ENCODE results near the gene KBTBD2. TPM values are rescaled to one million over a fixed set of nuclear protein-coding genes. Genes with fewer than 3 reads are reported as not detected.
A peak's percentile ranks its signal among the peaks of the same experiment; 100 is the strongest.

The KBTBD2 gene
- total and polyA plus RNA-seq, 2 of the 4 experiments (the other 2 are of a cell fraction): 13.2 to 32.3 TPM

DNA sequence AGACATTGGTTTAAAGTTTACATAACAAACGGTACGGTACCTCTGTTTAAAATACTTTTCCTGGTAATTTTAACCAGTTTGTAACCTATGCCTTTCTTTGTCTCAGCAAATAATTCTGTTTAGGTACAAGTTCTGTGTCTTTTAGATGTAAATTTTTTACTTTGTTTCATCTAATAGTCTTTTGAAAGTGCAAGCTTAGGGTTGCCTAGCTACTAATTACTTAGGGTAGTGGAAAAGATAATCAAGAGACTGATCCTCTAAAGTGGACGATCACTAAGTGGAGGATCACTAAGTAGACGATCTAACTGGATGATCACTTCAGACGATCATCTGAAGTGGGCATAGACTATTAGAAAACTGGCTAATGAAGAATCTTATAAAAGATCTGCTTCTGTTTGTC lies 49.6 kb upstream of the KBTBD2 start:
- dilution Hi-C loops (cut with HindIII; ENCODE audit: low sequenced_read_pairs, unreplicated experiment) (no loop called here), in situ Hi-C loops (cut with MboI; ENCODE audit: low sequenced_read_pairs) (no loop called here), intact Hi-C loops (cut with micrococcal nuclease) (loop anchor here (5.0 kb wide), 4 partner anchors 49 to 174 kb away; partner anchors contain the start of genes KBTBD2 and RP9)
- H3K4ac ChIP-seq (ENCODE audit: low read depth, low read length): no peak overlapping the region
- peaks cover 13% of the 10 kb centered on the region for H3K4me1 ChIP-seq (ENCODE audit: control insufficient read depth, insufficient read depth, low read length)
- H3K27ac ChIP-seq (ENCODE audit: insufficient read depth, low read length): no peak overlapping the region; the same call in 1 of the 2 replicates
- WGBS, 2 experiments (ENCODE audit: extremely low coverage in 2 of 2, insufficient read length in 1 of 2): no CpG with 5 or more reads among the region's 5 CpGs
- H3K9me3 ChIP-seq (ENCODE audit: control insufficient read depth, insufficient read depth, low read length): no peaks in the 10 kb centered on the region
- H3K36me3 ChIP-seq (ENCODE audit: control insufficient read depth, insufficient read depth, low read length): peaks cover 1% of the 10 kb centered on the region; the same call in 1 of the 2 replicates
- no peak overlapping the region for H2AK5ac ChIP-seq (ENCODE audit: low read depth, low read length)
- ChIA-PET POLR2A (ENCODE audit: unreplicated experiment) (interaction anchor here (0.6 kb wide), 1 partner anchor 11 kb away, joined by 3 read pairs; no protein-coding TSS in a partner anchor), CTCF (interaction anchor here (0.6 to 1.1 kb wide), 3 partner anchors 9 to 142 kb away, joined by 3 to 4 read pairs (median 3); no protein-coding TSS in a partner anchor)
- peaks cover 16% of the 10 kb centered on the region; the same call in 1 of the 2 replicates for H4K20me1 ChIP-seq (ENCODE audit: insufficient read depth, low read length)
- H3K23ac ChIP-seq (ENCODE audit: low read depth, low read length): peak overlapping the region; percentile 84; the same call in 1 of the 2 replicates
- H2BK5ac ChIP-seq (ENCODE audit: low read depth, low read length, poor library complexity, severe bottlenecking): peak overlapping the region; percentile 40
- H2BK15ac ChIP-seq (ENCODE audit: low read depth, low read length): no peak overlapping the region
- no peak overlapping the region for H4K8ac ChIP-seq (ENCODE audit: low read depth in 2 of 2, low read length in 2 of 2)
- no TSS peak for BruUV-seq (replicated peaks)
- H3K4me2 ChIP-seq (ENCODE audit: low read depth, low read length): peak overlapping the region; percentile 82
- no peak overlapping the region for H4K5ac ChIP-seq (ENCODE audit: low read depth, low read length)
- H2BK120ac ChIP-seq (ENCODE audit: low read depth, low read length): no peak overlapping the region
- no peak for TF ChIP-seq MXI1 (IDR thresholded peaks at IDR 0.05; ENCODE audit: borderline replicate concordance, low read depth, low read length)
- TF ChIP-seq BHLHE40 (IDR thresholded peaks at IDR 0.05; ENCODE audit: low read depth, low read length): no peak
- TF ChIP-seq POLR2A (IDR thresholded peaks at IDR 0.05; ENCODE audit: low read depth, low read length): no peak
- no peak for TF ChIP-seq MAFK (IDR thresholded peaks at IDR 0.05; ENCODE audit: low read depth, low read length)
- TF ChIP-seq, protein P1, sequence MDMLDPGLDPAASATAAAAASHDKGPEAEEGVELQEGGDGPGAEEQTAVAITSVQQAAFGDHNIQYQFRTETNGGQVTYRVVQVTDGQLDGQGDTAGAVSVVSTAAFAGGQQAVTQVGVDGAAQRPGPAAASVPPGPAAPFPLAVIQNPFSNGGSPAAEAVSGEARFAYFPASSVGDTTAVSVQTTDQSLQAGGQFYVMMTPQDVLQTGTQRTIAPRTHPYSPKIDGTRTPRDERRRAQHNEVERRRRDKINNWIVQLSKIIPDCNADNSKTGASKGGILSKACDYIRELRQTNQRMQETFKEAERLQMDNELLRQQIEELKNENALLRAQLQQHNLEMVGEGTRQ (IDR thresholded peaks at IDR 0.05; ENCODE audit: low read depth, low read length): no peak
- TF ChIP-seq RAD21 (IDR thresholded peaks at IDR 0.05; ENCODE audit: low read length): no peak
- TF ChIP-seq NFE2L2 (IDR thresholded peaks at IDR 0.05; ENCODE audit: low read depth, low read length): no peak
- no peak for TF ChIP-seq RCOR1 (IDR thresholded peaks at IDR 0.05; ENCODE audit: insufficient replicate concordance, low read length)
- no peak for TF ChIP-seq RFX5 (IDR thresholded peaks at IDR 0.05; ENCODE audit: low read depth, low read length)
- TF ChIP-seq MAZ (IDR thresholded peaks at IDR 0.05; ENCODE audit: borderline replicate concordance, low read depth, low read length): no peak
- no peak overlapping the region for H2BK20ac ChIP-seq (ENCODE audit: low read depth, low read length)
- H3K56ac ChIP-seq (ENCODE audit: extremely low read depth, insufficient read depth, low read length): no peak overlapping the region
- peak overlapping the region; percentile 25; the same call in 1 of the 2 replicates for H3K18ac ChIP-seq (ENCODE audit: low read depth, low read length)
- H3K14ac ChIP-seq (replicated peaks; ENCODE audit: low read depth, low read length): 0 out of 2 replicates have a peak overlapping the region, but pooled peaks have one; percentile 14
- peak overlapping the region; percentile 94 for H3K4me3 ChIP-seq (ENCODE audit: insufficient read depth, low read depth, low read length)
- DNase-seq: no peak
- H3K79me1 ChIP-seq (ENCODE audit: low read depth in 1 of 2, low read length in 2 of 2): peaks cover 38 to 47% of the 10 kb centered on the region in 2 experiments
- no peak overlapping the region for H4K91ac ChIP-seq (ENCODE audit: insufficient read depth, low read depth, low read length)
- no peak overlapping the region for H2AFZ ChIP-seq (replicated peaks; ENCODE audit: low read length, poor library complexity)
- ATAC-seq (ENCODE audit: low read depth): no peak
- H2AK9ac ChIP-seq (replicated peaks; ENCODE audit: low read depth, low read length, poor library complexity): no peak overlapping the region
- H3K9me1 ChIP-seq (ENCODE audit: insufficient read depth, low read length): peaks cover 11% of the 10 kb centered on the region
- peak overlapping the region; percentile 96; the same call in 1 of the 2 replicates for H3K9ac ChIP-seq (ENCODE audit: low read depth, low read length)
- H3K27me3 ChIP-seq (ENCODE audit: control insufficient read depth, insufficient read depth, low read length): no peaks in the 10 kb centered on the region
